Measurements from ENCODE around the gene PPARA.

Gene PPARA

GRCh38 chr22:46114518-46115387 lies 35.6 kb upstream of the PPARA start:
- no peak for DNase-seq

DNA sequence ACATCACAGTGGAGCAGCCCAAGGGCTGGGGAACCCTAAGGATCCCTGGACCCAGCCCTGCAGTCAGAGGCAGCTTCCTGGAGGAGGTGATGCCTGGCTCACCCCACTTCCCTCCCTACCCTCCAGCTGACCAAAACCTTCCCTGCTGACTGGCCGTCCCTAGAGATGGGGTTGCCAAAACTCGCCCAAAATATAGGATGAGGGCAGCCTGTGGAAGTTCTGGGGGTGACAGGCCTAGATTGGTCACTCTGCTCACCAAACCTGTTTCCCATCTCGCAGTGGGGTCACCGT lies 35.0 kb upstream of the PPARA start:
- DNase-seq, result no peak

DNA sequence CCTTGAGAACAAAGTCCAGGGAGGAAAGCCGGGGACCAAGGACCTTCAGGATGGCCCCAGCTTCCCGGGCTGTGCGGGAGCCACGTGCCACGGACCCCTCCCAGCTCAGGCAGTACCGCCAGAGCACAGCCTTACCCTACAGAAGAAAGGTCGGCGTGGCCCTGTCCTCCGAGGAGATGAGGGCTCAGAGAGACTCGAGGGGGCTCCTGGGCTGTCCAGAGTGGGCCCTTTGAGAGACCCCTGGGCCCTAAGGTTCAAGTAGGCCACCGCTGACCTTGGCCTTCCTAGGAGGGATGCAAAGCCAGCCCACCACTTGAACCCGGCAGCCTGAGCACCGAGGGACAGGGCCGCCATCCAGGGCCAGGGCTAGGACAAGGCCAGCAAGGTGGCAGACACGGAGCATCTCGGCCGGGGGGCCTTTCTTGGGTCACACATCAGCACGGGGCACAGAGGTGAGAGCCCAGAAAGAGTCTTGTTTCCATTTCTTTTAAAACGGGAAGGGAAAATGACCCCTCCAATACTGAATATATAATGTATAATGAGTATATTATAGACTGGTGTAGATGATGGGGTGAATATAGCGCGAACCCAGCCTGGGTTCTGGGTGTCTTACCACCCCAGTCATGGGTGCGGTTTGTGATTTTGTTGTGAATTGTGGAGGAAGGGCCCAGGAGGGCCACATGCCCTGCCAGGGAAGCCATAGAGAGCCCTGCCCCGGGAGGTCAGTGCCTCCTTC lies 34.4 kb upstream of the PPARA start:
- DNase-seq, result no peak

DNA sequence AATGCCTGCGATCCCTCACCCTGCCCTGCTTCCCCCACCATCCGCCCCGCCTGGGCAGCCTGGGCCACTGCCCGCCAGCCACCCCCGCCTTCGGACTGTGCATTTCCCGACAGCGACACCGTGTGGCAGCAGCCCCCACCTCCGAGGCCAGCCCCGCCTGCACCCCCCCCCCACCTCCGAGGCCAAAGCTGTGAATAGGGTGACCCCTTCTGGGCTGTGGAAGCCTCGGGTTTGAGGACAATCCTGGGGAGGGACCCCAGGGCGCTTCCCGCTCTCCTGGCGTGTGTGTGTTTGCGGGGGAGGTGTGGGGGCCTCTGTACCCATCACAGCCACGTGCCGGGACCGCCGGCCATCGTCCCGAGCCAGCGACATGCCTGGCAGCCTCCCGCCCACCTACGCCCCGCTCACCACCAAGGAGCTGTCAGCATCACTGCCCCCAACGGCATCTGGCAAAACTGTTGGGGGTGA lies 33.8 kb upstream of the PPARA start:
- DNase-seq, result peak; percentile 86

- no peak for DNase-seq
Measured at GRCh38 chr22:46117206-46118199, 32.8 kb upstream of the PPARA start.

DNA sequence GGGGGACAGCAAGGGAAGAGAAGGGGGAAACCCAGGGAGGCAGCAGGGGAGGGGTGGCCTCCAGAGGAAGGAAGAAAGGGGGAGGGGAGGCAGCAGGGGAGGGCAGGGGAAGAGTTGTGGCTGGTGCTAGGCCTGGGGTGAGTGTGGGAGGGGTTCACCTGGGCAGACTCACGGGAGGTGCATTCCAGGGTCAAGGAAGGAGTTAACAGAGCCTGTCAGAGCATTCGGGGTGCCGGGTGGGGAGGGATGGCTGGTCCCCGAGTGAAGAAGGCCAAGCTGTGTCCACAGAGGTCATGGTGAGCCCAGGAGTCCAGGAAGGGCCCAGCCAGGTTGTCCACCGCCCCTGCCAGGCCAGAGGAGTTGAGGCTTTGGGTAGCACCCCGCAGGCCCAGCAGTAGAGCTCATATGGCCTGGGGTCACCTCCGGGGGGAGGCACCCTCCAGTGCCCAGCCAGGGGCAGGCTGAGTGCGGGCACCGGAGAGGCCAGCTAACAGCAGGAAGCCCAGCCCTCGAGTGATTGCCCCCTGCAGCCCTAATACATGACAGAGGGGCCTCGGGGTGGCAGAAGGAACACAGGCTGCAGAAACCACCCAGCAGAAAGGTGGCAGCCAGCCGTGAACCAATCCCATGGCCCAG lies 31.1 kb upstream of the PPARA start:
- DNase-seq, result no peak

DNA sequence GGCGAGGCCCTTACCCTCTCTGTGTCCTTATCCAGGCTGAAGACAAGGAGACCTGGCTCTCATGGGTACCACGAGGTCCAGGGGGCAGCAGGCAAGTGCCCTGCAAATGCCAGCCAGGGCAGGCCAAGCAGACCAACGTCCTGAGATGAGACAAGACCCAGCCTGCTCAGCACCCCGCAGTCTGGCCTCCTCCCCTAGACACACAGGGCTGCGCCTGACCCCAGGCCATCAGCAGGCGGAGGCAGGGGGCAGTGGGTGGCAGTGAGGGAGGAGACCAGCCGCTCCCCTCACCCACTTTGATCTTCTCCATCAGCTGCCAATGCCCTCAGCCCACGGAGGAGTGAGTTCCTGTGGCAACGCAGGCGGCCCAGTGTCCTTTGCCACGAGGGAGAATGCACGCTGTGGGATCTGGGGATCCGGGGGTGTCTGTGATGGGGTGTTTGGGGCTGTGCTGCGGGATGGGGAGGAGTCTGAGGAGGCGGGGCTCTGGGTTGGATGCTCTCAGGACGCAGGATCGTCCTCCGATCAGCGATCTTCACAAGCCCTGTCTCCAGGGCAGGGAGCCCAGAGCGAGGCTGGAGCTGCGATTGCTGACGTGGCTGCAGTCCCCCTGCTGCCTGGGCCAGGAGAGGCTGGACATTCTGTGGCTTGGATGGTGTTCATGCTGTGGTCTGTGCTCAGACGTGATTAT lies 30.5 kb upstream of the PPARA start:
- no peak for DNase-seq

GRCh38 chr22:46120420-46120737 lies 29.9 kb upstream of the PPARA start:
- no peak for DNase-seq

DNA sequence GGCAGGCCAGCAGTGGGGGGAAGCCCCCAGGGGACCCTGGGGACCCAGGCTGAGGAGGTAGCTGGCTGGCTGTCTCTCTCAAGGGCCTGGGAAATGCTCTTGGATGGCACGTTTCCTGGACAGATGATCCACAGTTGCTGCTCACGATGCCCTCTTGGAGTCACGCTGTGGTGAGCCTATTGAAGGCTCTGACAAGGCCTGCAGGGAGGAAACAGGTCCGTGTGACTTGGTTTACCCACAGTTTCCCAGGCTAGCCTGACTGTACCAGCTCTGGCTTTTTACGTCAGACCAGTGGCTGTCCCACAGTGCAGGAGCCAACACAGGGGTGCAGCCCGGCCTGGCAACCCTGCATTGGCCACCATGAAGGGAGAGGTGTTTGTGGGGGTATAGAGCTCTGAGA lies 29.2 kb upstream of the PPARA start:
- no peak for DNase-seq

GRCh38 chr22:46121523-46122287 lies 28.6 kb upstream of the PPARA start:
- no peak for DNase-seq

GRCh38 chr22:46122511-46122971 lies 27.8 kb upstream of the PPARA start:
- peak; percentile 80 for DNase-seq

DNA sequence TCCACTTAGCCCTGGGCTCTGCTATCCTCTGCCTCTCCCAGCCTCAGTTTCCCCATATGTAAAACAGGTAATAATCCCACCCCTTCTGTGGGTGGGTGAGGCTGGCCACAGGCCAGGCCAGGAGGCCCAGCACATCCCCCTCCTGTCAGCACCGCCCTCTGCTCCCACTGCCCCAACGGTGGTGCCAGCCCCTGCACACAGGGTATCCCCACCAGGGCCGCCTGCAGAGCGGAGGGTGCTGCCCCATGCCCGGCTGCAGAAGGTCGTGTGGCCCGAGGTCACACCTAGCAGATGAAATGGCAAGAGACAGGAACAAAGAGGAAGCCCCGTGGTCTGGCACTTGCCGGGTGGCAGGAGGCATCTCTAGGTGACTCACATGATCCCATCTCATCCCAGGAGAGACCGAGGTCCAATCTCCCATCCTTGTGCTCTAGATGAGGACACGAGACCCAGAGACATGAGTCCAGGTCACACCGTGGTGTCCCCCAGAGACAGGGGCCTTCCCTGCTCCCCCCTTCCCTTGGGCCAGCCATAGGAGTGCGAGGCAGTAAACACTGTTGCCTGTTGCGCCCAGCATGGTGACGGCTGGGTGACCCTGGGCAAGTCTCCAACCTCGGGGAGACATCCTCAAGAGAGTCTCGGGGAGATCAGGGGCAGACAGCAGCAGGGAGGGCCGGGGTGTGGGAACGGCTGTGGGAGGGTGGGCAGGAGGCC lies 27.2 kb upstream of the PPARA start:
- no peak for DNase-seq

- no peak for DNase-seq
Measured at GRCh38 chr22:46123694-46124382, 26.5 kb upstream of the PPARA start.

DNA sequence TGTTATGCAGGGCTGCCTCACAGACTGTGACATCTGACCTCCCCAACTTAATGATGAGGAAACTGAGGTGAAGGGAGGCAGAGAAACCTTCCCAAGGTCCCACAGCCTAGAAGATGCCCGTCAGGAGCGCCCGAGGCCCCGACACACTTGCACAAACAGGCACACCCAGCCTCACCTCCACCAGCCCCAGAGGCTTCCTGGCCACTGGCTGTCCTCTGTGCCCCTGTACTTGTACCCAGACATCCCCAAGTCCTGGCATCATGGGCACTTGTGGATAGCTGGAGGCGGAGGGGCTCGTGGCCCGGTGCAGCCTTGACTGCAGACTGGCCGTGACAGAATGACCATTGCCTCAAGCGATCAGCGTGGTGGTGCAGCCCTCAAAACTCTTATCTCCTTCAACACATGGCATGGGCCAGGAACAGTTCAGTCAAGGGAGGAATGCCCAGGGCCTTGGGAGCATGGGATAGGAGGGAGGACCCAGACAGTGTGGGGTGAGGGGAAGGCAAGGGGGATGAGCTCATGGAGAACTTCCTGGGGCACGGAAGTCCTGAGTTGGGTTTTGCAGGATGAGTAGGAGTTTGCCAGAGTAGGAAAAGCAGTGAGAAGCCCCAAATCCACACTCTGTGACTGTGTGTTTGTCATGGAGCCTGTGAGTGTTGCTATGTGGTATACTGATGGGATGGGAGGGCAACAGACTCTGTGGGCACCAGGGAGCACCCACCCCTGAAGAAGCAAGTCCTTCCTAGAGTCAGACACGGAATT lies 25.8 kb upstream of the PPARA start:
- no peak for DNase-seq

GRCh38 chr22:46125311-46125710 lies 25.0 kb upstream of the PPARA start:
- DNase-seq, result no peak

GRCh38 chr22:46125816-46126765 lies 24.2 kb upstream of the PPARA start:
- no peak for DNase-seq

DNA sequence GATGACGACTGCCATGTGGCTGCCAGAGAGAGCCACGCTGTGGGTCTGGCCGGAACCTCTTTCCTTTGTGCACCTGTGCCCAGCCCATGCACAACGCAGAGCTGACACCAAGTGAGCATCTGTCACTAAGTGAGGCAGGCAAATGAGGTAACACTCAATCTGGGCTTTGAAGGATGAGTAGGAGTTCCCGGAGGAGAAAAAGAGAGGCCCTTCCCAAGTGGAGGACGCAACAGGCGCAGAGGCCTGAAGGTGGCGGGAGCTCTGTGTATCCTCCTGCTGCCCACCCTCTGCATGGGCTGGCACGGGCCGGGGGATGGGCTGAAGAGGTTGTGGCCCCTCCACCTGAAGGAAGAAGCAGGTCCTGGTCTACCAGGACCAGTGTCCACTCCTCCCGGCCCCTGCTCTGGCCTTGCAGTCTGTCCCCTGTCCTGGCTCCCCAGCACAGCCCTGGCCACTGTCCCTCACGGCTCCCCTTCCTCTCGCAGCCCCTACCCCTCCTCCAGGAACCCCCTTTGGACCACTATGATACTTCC lies 23.4 kb upstream of the PPARA start:
- no peak for DNase-seq

GRCh38 chr22:46127556-46127955 lies 22.8 kb upstream of the PPARA start:
- no peak for DNase-seq
